Transverse colon (tissue), 4 donors: Measurements from ENCODE around the gene GDF2. TPM values are rescaled to one million over a fixed set of nuclear protein-coding genes. Genes with fewer than 3 reads are reported as not detected.

Experiments used
- DNase-seq: peaks from one replicate; pipeline ENCODE4 v3.0.0-alpha.2; 2019
- H3K27ac ChIP-seq, 4 donors: fragments of 200-600 bp; sonication (generic); 2 replicates each; pipeline ENCODE4 v1.5.1; 2016 to 2018; ENCODE audit warnings: inconsistent platforms in 4 of 4
- H3K27me3 ChIP-seq: fragments of 200-600 bp; sonication (generic); 2 replicates; pipeline ENCODE4 v1.5.1; 2017; ENCODE audit warnings: inconsistent platforms
- H3K36me3 ChIP-seq, 4 donors: fragments of 200-600 bp; sonication (generic); 2 replicates each; pipeline ENCODE4 v1.5.1; 2017 to 2019; ENCODE audit warnings: inconsistent platforms in 4 of 4
- H3K4me1 ChIP-seq, 4 donors: fragments of 200-600 bp; sonication (generic); 2 replicates each; pipeline ENCODE4 v1.5.1; 2017 to 2020; ENCODE audit warnings: inconsistent platforms in 4 of 4
- H3K4me3 ChIP-seq, 4 donors: fragments of 200-600 bp; sonication (generic); 1 replicate in 1 of 4; 2 replicates in 3 of 4; pipeline versions ENCODE4 v1.5.1 to v1.6.1; 2017 to 2019; ENCODE audit warnings: inconsistent platforms in 4 of 4
- H3K9me3 ChIP-seq, 2 donors: fragments of 200-600 bp; sonication (generic); 2 replicates each; pipeline ENCODE4 v1.5.1; 2017 to 2019; ENCODE audit warnings: inconsistent platforms in 2 of 2
- CTCF ChIP-seq, 5 experiments: fragments of 200-600 bp in 3 of 5; fragments of 450-650 bp in 2 of 5; sonication (generic) in 3 of 5; IDR thresholded peaks; 1 replicate in 2 of 5; 2 replicates in 3 of 5; pipeline ENCODE4 v1.5.1; 2016 to 2017; ENCODE audit warnings: antibody characterized with exemption in 5 of 5, inconsistent platforms in 3 of 5, mild to moderate bottlenecking in 2 of 5, moderate library complexity in 1 of 5
- EP300 ChIP-seq: sonication (generic); formaldehyde crosslinking; IDR thresholded peaks from one replicate; pipeline ENCODE4 v1.6.1; 2017; ENCODE audit warnings: antibody characterized with exemption, low read depth
- POLR2A ChIP-seq: fragments of 450-650 bp; IDR thresholded peaks from one replicate; pipeline ENCODE4 v1.6.1; 2016; ENCODE audit warnings: antibody characterized with exemption, mild to moderate bottlenecking, moderate library complexity
- POLR2AphosphoS5 ChIP-seq, 3 donors: sonication (generic); formaldehyde crosslinking; IDR thresholded peaks; one replicate each; pipeline ENCODE4 v1.6.1; 2016; ENCODE audit warnings: antibody characterized with exemption in 3 of 3
- WGBS, 2 donors: methylation state at CpG; one replicate each; pipeline ENCODE4 v1.1.5; 2018; ENCODE audit warnings: low coverage in 1 of 2; 5-methylcytosine and 5-hydroxymethylcytosine counted together
- in situ Hi-C, 4 donors: fragments of 200-750 bp; cut with MboI; loops; one replicate each; pipeline versions ENCODE4 v1.15.0 to v1.15.1; 2017; ENCODE audit warnings: low sequenced_read_pairs in 3 of 4, low pct_ligation_motif_present in 1 of 4, low pct_unique_long_range_greater_than_20kb in 1 of 4
- intact Hi-C: fragments of 100-400 bp; cut with DNase I; formaldehyde crosslinking; loops from one replicate; pipeline ENCODE4 v1.15.1; 2023; ENCODE audit warnings: low total_unique reads
- total RNA-seq, 4 donors: library from RNA; depleted of rRNA; stranded (reverse); fragments of >200 nt; gene quantifications; one replicate each; pipeline ENCODE4 v1.1.0, GENCODE V29; 2016

Gene GDF2
- total RNA-seq, 4 donors from 2014 or later: not detected

- in situ Hi-C loops: loop anchor here in 2 of 4 donors (10.0 to 25.0 kb wide), 2 partner anchors 266 to 268 kb away; no protein-coding TSS in a partner anchor
- WGBS, 2 donors: 95% methylated on average over 7 of the region's 7 CpGs; no CpG with 5 or more reads in 1 of the 2 donors
Observed at GRCh38 chr10:47303105-47303504, 19.1 kb upstream of the GDF2 start.

GRCh38 chr10:47303866-47304265 lies 18.4 kb upstream of the GDF2 start:
- H3K27me3 ChIP-seq: peaks cover 37% of the 10 kb centered on the region
- TF ChIP-seq CTCF (IDR thresholded peaks at IDR 0.05) (no peak), POLR2AphosphoS5 (IDR thresholded peaks at IDR 0.05) (no peak), EP300 (no peak), POLR2A (no peak)
- H3K4me3 ChIP-seq: no peak overlapping the region
- H3K36me3 ChIP-seq: no peaks in the 10 kb centered on the region
- H3K4me1 ChIP-seq: peaks cover 0 to 10% (median 7%) of the 10 kb centered on the region in 4 donors
- WGBS, 2 donors: 76 to 84% methylated on average over 5 to 6 of the region's 6 CpGs
- no peaks in the 10 kb centered on the region for H3K9me3 ChIP-seq
- intact Hi-C loops (no loop called here), in situ Hi-C loops (loop anchor here in 2 of 4 donors (10.0 to 25.0 kb wide), 2 partner anchors 267 to 269 kb away; no protein-coding TSS in a partner anchor)
- DNase-seq: no peak
- no peak overlapping the region for H3K27ac ChIP-seq

More at GRCh38 chr10:47303105-47303504, 19.1 kb upstream of the GDF2 start:
- peaks cover 44% of the 10 kb centered on the region for H3K27me3 ChIP-seq
- intact Hi-C loops: no loop called here
- peaks cover 0 to 10% (median 7%) of the 10 kb centered on the region in 4 donors for H3K4me1 ChIP-seq
- no peak overlapping the region for H3K27ac ChIP-seq
- H3K9me3 ChIP-seq: no peaks in the 10 kb centered on the region
- no peak for DNase-seq
- no peaks in the 10 kb centered on the region for H3K36me3 ChIP-seq
- TF ChIP-seq CTCF (IDR thresholded peaks at IDR 0.05) (no peak), POLR2AphosphoS5 (IDR thresholded peaks at IDR 0.05) (no peak), POLR2A (no peak), EP300 (no peak)
- H3K4me3 ChIP-seq: no peak overlapping the region

GRCh38 chr10:47305566-47305965 lies 16.7 kb upstream of the GDF2 start:
- Histone ChIP-seq H3K36me3 (no peaks in the 10 kb centered on the region), H3K9me3 (no peaks in the 10 kb centered on the region), H3K4me3 (no peak overlapping the region), H3K4me1 (peaks cover 0 to 2% (median 2%) of the 10 kb centered on the region in 4 donors), H3K27me3 (peaks cover 20% of the 10 kb centered on the region), H3K27ac (no peak overlapping the region)
- WGBS, 2 donors: 70% methylated on average over 2 of the region's 2 CpGs; no CpG with 5 or more reads in 1 of the 2 donors
- no peak for DNase-seq
- in situ Hi-C loops (loop anchor here in 2 of 4 donors (10.0 to 25.0 kb wide), 2 partner anchors 268 to 271 kb away; no protein-coding TSS in a partner anchor), intact Hi-C loops (loop anchor here (1.0 kb wide), 1 partner anchor 253 kb away; no protein-coding TSS in a partner anchor)
- TF ChIP-seq CTCF (IDR thresholded peaks at IDR 0.05) (no peak), POLR2A (no peak), POLR2AphosphoS5 (IDR thresholded peaks at IDR 0.05) (no peak), EP300 (no peak)

GRCh38 chr10:47306387-47307210 lies 15.7 kb upstream of the GDF2 start:
- no peak overlapping the region for H3K4me3 ChIP-seq
- no peak overlapping the region for H3K27ac ChIP-seq
- 71 to 83% methylated on average over 5 to 10 of the region's 10 CpGs for WGBS, 2 donors
- H3K36me3 ChIP-seq: no peaks in the 10 kb centered on the region
- H3K27me3 ChIP-seq: peaks cover 10% of the 10 kb centered on the region
- H3K9me3 ChIP-seq: no peaks in the 10 kb centered on the region
- intact Hi-C loops: no loop called here
- no peak for DNase-seq
- no peak for TF ChIP-seq CTCF (IDR thresholded peaks at IDR 0.05)
- TF ChIP-seq EP300: no peak
- no peak for TF ChIP-seq POLR2AphosphoS5 (IDR thresholded peaks at IDR 0.05)
- no peak for TF ChIP-seq POLR2A
- H3K4me1 ChIP-seq: peaks cover 0 to 8% (median 7%) of the 10 kb centered on the region in 4 donors
- in situ Hi-C loops: loop anchor here in 2 of 4 donors (10.0 to 25.0 kb wide), 2 partner anchors 269 to 272 kb away; no protein-coding TSS in a partner anchor
